Measurements from ENCODE around the gene NOTCH2. TPM values are rescaled to one million over a fixed set of nuclear protein-coding genes. Genes with fewer than 3 reads are reported as not detected.
A peak's percentile ranks its signal among the peaks of the same experiment; 100 is the strongest.
"Not testable (repeated sequence)": the region's sequence is repeated elsewhere in the genome, so short reads cannot be mapped to it uniquely, and the experiment has no call there.

Gene NOTCH2
- 10 to 100 TPM; 43.7 to 79.2 (median 55.1) TPM for polyA plus RNA-seq (ENCODE audit: insufficient read length in 10 of 10)
- long read RNA-seq, donor 1, partial matches to known transcripts: 16 of 16 reads
- long read RNA-seq, donor 1, other reads (novel, unspliced or antisense): 0 of 16 reads
- long read RNA-seq, donor 2: 0 reads
- long read RNA-seq, donor 3: 0 reads
- long read RNA-seq, donor 4, partial matches to known transcripts: 24 of 24 reads
- long read RNA-seq, donor 4, other reads (novel, unspliced or antisense): 0 of 24 reads
- long read RNA-seq, donor 5, full-length matches to known transcripts: 2 of 7 reads
- long read RNA-seq, donor 5, partial matches to known transcripts: 5 of 7 reads
- long read RNA-seq, donor 5, other reads (novel, unspliced or antisense): 0 of 7 reads
- long read RNA-seq, donor 6, partial matches to known transcripts: 16 of 17 reads
- long read RNA-seq, donor 6, other reads (novel, unspliced or antisense): 0 of 17 reads
- long read RNA-seq, donor 7, full-length matches to known transcripts: 2 of 36 reads
- long read RNA-seq, donor 7, partial matches to known transcripts: 34 of 36 reads
- long read RNA-seq, donor 7, other reads (novel, unspliced or antisense): 0 of 36 reads
- long read RNA-seq, donor 8, partial matches to known transcripts: 9 of 9 reads
- long read RNA-seq, donor 8, other reads (novel, unspliced or antisense): 0 of 9 reads
- long read RNA-seq, donor 9, full-length matches to known transcripts: 1 of 1 reads
- long read RNA-seq, donor 9, partial matches to known transcripts: 0 of 1 reads
- long read RNA-seq, donor 9, other reads (novel, unspliced or antisense): 0 of 1 reads

DNA sequence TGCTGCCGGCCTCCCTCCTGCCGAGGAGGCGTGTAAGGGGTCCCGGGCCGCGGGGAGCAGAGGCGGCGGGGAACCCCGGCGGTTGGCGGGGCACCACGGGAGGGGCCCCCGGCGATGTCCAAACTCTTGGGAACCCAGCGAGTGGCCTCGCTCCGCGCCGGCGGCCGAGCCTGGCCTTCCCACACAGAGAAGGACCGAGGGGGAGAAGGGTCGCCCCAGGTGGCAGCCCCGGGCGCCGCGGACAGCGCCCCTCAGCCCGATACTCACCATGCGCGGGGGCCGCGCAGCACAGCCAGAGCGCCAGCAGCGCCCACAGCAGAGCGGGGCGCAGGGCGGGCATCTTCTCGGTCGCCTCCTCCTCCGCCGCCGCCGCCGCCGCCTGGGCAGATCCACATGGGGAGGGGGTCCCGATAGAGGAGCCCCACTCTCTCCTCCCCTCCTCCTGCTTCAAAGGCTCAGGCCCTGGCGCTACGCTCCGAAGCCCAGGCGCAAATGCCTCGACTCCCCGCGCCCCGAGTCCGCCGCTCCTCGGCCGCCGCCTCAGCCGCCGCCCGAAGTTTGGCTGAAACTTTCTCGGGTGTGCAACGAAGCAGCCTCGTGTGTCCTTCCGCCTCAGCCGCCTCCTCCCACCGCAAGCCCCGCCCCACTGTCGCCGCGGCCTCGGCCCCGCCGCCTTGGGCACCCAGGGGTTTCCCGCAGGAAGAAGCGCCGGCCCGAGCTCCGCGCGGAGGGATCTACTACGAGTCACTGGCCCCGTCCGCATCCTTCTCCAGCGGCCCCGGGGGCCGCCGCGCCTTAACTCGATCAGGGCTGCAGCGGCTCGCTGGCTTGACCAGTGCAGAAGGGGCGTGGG lies at the start of gene NOTCH2:
TSS of gene NOTCH2 (minus strand) at position 596 of the 853 bp plus-strand sequence. CDS start at position 340, 256 bp downstream.
- DNase-seq: peak; percentile 12 to 79 (median 14)

DNA sequence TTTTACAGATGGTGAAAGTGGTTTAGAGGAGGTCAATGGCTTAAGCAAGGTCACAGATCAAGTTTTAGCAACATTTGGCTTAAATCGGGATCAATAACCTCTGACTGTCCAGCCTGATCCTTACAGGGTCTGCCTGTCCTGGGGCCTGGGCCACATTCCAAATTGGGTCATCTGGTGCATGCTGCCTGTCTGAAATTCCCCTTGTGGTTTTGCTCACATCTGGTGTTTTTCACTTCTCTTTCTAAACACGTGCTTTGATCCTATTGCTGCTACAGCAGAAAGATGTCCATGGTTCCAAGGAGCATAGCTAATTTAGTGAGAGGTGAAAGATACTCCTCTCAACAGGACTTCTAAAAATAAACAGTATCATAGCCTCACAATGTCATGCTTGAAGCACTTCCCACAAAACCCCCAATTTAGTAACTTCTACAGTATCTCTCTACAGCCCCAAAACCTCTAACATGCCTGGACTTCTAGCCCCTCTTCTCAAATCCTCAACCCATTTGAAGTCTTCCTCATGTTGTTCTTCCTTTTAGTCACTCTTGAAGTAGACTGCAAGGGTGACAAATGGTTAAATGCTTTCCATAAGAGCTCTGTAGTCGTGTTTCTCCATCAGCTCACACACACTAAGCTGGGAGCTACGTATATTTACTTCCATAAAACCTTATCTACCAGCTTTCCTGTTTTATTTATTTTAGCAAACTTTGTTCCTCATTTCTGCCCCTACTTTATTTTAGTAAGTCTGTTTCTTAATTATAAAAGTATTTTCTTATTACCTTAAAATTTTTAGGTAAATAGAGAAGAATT lies 48.1 kb upstream of the NOTCH2 start:
- DNase-seq: peak in 2 of 3 donors; percentile 25 to 61

DNA sequence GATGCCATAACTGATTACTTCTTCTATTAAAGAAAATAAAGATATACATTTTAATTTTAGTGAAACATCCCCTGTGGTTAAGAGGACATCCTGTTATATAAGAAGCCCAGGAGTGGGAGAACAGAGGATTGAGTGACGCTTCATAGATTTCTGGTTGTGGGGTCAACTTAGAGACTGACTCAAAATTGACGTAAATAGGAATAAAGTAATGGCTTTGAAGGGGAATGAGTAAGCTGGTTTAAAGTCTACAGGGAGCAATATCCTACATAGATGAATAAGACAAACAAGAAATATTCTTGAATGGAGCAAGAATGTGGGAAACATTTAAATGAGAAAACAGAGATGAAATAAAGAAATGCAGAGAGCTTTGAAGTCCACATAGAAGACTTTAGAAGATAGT lies 46.6 kb upstream of the NOTCH2 start:
- peak in 1 of 3 donors; percentile 18 for DNase-seq

DNA sequence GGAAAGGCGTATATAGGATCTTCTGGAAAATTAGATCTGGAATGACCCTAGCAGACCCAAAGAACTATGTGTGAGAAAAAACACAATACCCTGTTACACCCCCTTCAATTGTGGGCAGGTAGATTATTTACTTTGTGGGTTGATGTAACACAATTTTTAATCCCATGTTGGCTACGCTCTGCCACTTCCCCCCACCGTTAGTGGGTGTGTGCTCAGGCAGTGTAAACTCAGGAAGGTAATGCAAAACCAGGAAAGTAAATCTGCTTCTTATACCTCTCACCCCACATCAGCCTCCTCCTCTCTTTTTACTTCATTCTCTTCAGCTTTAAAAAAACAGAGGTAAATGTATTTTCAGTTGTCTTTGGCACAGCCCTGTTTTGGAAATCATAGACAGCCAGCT lies 43.7 kb upstream of the NOTCH2 start:
- DNase-seq: not testable (repeated sequence)

DNA sequence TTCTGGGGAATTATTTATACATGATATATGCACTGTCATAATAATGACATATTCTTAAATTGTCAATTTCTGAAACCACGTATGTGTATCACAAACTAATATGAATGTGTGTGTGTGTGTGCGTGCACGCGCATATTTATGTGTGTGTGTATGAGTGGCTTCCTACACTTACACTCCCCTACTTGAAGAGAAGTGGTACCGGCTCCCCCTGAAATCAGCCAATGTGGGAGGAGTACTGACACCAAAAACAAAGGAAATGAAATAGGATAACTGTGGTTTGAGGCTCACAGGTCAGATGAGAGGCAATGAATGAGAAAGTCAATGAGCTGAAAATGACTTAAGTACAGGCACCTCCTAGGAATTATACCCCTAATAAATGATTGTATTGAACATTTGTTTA lies 42.8 kb upstream of the NOTCH2 start:
- not testable (repeated sequence) for DNase-seq

DNA sequence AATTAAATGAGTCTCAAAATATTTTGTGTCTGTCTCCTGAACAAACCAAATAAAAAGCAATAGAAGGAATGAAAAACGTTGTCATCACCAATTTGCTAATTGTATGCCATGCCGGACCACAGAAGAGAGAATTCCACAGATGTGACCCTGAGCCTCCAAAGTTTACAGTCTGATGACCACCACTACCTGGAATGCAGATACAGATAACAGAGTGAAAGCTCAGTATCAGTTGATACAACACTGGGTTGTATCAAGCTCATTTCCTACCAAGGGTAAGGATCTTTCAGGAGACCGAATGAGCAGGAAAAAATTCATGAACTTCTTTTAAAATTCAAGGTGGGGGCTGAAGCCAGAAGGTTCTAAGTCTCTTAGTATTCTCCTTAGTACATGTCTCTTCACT lies 42.3 kb upstream of the NOTCH2 start:
- not testable (repeated sequence) for DNase-seq

DNA sequence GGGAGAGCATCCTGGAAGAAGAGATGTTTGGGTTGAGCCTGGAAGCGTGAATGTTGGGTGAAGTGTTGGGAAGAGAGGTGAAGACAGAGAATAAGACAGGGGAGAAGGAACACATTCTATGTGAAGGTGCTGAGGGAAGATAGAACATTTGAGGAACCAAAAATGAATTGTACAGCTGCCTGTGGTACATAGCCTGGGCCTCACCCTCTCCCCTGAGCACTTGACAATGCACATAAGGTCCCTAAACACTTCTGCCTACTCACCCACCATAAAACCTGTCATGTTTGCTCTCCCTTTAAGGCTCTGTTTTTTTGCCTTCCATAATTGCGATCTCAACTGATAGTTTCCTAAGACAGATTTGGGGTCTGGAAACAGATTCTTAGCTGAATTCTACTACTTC lies 41.5 kb upstream of the NOTCH2 start:
- not testable (repeated sequence) for DNase-seq

DNA sequence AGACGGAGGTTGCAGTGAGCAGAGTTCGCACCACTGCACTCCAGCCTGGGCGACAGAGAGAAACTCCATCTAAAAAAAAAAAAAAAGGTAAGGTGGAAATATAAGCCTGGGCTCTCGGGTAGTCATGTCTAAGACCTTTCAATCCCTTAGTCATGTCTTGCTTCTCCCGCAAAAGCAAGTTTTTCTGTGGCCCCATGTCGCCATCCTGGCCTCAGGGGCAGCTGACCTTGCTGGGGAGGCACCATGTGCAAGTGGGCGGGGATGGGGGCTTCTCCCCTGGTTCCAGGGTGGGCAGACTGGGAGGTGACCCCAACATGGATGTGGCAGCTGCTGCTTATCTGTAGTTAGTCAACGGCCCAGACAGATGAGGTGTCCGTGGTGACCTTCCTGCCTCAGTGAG lies 40.2 kb upstream of the NOTCH2 start:
- DNase-seq: not testable (repeated sequence)

DNA sequence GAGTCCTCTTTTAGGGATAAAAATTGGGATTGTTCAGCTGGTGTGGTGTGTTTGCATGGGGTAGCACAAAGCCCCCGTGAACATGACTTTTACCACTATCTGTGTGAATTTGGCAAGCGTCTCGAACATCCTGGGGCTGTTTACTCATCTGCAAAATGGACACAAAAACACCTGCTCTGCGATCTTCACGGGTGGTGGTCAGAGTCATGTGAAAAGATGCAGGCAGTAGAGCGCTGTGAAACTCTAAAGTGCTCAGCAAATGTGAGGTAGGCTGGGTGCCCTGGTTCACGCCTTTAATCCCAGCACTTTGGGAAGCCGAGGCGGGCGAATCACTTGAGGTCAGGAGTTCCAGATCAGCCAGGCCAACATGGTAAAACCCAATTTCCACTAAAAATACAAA lies 39.7 kb upstream of the NOTCH2 start:
- DNase-seq: not testable (repeated sequence)

DNA sequence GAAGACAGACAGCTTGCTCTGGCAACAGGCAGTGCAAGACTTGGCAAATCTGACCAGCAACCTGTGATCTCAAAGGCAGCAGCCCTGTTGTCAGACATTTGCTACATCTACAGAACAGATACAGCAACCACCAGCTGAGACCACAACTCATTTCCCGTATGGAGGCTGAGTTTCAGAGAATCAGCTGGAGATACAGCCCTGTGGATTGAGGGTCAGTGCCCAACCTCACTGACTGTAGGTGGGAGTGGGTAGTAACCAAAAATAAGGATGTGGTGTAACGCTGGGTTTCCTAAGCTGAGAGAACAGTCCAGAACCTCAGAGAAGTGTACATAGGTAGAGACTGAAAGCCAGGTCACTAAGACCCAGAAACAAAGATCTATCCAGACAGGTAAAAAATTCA lies 35.8 kb upstream of the NOTCH2 start:
- DNase-seq: not testable (repeated sequence)

DNA sequence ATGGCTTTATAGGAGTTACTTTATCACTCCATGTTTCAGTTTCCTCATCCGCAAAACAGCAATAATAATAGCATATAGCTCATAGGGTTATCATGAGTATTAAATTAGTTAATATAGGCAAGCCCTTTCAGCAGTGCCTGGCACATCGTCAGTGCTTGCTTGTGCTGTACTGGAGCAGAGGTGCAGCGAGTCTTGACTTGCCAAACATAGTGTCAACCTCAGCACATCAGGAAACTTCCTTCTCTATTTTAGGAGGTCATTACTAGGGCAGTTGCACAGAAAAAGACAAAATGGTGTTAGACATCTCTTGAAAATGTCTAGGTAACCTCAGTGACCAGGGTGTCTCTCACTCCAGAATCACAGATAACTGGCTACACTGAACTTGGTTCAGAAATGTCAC lies 34.3 kb upstream of the NOTCH2 start:
- DNase-seq: not testable (repeated sequence)

DNA sequence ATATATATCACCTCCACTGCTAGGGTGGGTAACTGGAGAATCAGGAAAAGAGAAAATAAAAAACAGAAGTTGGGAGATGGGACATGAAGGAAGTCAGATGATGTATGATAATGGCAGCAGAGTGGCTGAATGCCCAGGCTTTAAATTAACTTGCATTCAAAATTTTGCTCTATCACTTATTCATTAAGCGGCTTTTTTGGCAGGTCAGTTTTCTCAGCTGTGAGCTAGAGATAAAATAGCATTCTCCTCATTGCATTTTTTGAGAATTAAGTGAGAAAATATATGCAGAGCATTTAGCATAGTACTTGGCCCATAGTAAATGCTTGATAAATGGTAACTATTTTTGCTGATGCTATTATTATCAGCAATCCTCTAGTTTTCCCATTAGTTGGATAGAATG lies 32.1 kb upstream of the NOTCH2 start:
- DNase-seq: not testable (repeated sequence)

DNA sequence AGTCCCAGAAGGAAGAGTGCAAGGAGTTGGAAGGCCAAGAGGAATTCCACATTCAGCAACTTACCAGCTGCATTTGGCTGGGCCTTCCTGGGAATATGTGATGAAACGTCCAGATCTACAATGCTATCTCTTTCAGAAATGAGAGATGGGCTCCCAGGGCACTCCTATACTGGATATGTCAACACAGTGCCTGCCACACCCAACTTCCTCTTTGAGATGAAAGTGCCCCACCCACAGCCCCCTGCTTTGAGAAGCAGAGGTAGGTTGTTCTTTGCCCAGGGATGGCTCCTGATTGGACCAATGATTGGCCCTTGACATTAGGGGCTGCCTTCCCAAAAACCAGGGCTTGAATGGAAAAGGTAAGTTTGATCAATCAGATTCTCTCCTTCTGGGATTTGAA lies 31.1 kb upstream of the NOTCH2 start:
- DNase-seq: not testable (repeated sequence)

DNA sequence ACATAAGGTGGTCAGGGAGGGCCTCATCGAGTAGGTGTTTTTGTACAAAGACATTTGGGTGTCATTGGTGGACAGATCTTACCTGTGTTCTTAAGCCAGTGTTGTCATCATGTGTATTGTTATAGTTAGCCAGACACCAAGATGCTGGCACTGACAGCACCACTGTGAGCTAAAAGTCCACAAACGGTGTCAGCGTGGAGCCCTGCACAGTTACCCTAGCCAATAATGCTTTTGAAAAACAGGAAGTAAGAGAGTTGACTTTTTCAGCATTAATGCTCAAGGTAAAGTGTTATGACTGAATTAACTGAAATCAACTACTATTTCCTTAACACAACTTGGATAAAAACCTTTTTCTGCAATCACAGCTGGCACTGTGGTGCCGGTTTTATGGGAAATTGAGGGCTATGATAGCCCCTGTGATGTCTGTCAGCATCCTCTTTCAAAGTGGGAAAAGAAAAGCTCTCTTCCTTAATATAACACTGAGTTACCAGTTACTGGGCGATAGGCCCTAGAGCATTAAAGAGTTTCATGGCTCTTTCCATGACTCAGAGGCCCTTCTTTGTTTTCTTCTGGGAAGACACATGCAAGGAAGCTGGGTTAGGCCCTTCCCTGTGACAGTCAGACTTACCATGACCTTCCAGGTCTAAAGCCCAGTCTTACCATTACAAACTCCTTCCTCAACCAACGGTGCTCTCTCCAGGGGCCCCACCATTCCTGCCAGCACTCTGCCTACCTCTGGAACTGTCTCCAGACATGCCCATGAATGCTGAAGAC lies 29.7 kb upstream of the NOTCH2 start:
- DNase-seq: not testable (repeated sequence)

DNA sequence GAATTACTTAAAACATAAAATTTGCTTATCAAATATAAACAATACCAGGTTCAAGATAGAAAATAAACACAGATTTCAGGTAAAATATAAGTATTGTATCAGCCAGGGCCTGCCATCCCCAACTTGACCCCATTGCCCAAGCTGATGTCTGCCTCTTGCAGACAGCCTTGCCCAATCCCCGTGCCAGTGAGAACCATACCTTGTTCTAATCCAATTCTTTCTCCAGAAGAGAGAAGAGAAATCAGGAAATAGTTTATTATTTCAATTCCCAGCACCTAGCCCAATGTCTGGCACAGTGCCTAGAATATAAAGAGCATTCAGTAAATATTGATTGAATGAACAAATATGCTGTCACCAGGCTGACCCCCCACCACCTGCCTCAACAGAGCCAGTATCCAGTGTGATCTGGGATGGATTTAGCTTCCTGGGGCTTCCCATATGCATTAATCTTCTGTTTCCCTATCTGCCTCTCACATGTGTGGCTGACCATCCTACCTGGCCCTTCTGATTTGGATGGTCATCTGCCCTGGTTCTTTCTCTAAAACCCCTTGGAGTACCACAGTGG lies 27.6 kb upstream of the NOTCH2 start:
- DNase-seq: not testable (repeated sequence)

DNA sequence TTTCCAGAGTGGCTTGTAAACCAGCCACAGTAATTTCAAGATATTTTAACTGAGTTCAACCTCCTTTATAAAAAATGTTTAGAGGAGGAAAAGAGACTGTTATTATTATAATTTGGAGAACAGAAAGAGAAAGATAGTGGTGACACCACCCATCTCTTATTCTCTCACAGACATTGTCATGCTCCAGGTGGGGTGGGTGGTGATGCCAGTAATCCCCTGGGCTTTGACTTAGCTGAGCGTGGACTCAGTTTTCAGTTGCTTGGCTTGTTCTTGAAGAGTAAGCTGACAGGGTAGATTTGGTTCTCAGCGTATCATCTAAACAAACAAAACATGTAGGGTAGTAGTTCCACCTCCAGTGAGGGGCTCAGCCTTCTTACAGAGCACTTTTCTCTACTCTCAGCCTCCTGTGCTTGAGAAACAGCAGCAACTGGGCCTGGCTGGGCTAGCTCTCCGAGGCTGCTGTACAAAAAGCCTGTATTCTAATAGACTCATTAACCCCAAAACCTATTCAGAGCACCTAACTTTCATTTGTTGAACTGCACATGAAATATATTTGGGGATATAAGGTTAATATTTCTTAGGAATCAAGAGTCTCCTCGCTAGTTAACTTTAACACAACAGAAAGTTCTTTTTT lies 24.2 kb upstream of the NOTCH2 start:
- DNase-seq: not testable (repeated sequence)

DNA sequence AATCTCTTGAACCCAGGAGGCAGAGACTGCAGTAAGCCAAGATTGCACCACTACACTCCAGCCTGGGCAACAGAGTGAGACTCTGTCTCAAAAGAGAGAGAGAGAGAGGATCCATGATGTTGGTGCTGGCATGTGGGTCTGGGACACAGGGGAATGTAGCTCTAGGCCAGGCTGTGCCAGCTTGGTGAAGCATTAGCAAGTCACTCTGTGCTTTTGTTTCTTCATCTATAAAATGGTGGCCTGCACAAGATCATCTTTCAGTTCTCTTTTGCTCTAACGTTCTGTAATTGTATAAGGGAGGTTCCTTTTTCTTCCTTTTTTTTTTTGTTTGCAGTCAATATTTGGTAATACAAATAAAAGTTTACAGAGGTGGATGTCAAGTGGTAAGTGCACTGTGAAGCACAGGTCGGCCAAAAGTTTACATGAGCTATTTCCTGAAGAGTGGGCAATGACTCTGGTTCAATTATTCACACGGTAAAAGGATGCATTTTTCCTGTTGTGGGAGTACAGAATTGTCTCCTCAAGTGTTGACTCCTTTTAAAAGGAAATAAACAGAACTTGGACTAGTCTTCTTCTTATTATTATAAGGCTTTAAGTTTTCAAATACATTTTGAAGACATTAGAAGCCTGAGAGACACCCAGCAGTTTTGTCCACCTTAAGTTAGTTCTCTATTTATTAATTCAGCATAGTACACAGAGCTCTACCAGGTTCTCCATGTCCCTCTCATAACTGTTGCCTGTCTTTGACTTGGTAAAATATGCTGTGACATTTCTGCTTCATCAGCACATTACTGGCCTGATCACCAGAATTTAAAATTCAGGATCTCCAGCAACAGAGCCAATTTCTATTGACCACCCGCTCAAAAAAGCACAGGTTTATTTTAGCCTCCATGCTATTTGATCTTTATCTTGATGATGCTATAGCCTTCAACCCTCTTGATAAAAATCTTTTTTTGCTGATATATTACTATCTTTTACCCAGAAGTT lies 23.1 kb upstream of the NOTCH2 start:
- not testable (repeated sequence) for DNase-seq

DNA sequence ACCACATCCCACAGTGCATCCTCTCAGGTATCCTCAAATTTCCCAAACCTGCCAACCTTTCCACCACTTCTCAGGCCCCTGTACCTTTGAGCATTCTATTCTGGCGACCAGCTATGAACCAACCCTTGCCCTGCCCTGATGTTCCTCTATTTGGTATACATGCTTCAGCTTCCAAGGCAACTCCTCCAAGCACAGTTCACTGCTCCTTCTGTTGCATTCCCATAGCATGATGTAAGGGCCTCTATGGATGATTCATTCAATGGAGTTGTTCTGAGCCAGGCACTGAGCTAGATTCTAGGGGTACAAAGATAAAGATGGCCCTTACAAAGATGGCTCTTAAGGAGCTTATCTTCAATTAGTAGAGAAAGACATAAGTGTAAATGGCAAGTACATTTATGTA lies 21.4 kb upstream of the NOTCH2 start:
- not testable (repeated sequence) for DNase-seq

Data from muscle of back (tissue), 13 donors.